Limb (tissue), 2 donors: ENCODE data around the gene C1orf74.
"Not testable (repeated sequence)": the region's sequence is repeated elsewhere in the genome, so short reads cannot be mapped to it uniquely, and the experiment has no call there.

Experiments used
- DNase-seq, 2 donors: peaks; one replicate each; pipeline ENCODE4 v3.0.0-alpha.2; 2016; ENCODE audit errors: extremely low spot score in 2 of 2

The C1orf74 gene

GRCh38 chr1:209805875-209806760, 21.8 kb upstream of the C1orf74 start, which contains the start of gene IRF6:
Gene IRF6 (minus strand): TSS chr1:209806142. CDS start chr1:209801413, 4,729 bp downstream.
- peak; percentile 34 to 83 for DNase-seq

- DNase-seq = no peak
Measured at GRCh38 chr1:209805341-209805781, 21.0 kb upstream of the C1orf74 start.

DNA sequence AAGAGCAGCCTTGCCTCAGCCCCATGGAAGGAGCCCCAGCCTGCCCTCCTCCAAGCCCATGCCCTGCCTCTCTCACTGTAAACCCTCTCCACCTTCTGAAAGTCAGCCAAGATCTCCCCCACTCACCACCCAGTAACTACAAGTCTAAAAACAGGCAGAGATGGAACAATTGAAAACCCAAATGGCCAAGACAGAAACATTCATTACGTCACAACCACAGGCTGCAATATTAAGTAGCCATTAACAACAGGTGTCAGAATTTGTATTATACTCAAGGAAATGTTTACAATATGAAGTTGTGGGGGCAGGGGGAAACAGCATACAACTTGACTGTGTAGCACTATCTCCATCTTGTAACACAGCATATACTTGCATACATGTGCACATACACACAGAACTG, 19.2 kb upstream of the C1orf74 start:
- DNase-seq = no peak

GRCh38 chr1:209802780-209803152, 18.4 kb upstream of the C1orf74 start:
- no peak for DNase-seq

DNA sequence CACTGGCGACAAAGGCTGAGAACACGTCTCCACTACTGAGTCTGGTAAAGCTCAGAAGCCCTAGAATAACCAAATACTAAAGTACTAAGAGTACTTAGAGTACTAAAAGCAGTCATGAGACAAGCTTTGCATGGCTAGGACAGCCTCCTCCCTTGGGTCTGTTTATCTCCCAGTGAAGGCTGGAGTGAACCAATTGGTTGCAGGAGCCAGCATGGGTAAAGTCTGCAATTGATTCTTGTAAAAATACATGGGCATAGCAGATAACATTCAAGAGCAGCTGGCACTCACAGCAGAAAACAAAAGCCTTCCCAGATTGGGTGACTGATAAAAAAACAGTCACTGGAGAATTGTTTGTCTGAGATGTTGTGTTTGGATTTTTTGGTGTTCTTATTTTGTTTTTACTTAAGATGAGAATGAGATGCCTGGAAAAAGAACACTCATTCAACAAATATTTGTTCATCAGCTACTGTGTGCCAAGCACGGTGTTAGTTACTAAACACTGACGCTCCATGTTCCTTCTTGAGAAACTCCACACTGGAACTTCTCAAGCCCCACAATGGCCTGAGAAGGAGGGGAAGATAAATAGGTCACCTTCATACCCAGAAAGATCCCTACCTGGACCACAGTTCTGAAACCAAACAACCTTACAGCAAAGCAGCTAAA, 17.9 kb upstream of the C1orf74 start:
- DNase-seq = no peak

DNA sequence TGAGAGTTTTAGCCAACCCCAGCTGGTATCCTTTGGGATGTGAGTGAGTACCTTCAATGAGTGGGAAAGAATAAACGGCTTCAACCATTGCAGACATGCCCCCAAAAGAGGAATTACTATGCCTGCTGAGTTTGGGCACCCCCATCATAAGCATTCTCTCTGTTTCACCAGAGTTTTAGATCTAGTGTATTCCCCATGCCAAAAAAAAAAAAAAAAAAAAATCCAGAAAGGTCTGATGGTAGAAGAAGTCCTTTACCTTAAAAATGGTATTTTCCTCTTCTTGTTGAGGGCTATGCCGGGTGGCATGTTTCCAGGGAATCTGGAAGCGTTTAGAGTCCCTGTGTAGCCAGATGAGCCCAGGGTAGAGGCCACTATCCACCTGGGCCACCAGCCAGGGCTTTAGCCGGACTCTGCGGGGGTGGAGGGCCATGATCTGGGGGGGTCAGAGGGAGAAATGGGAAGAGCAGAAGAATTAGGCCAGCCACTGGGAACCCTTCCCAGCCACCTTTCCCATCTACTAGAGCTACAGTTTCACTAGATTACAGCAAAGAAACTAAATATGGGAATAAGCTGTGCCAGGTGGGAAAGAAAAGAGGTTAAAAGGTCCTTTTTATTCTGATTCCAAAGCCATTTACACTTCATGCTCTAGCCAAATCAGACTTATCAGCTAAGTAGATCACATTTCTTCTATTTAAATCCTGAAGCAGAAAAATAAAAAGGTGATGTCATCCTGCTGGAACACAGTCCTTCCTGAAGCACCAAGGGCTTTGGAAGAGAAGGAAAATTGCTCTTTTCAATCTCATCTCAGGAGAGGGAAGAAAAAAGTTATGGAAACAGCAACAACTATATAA, 16.9 kb upstream of the C1orf74 start:
- DNase-seq = peak in 1 of 2 donors; percentile 38

DNA sequence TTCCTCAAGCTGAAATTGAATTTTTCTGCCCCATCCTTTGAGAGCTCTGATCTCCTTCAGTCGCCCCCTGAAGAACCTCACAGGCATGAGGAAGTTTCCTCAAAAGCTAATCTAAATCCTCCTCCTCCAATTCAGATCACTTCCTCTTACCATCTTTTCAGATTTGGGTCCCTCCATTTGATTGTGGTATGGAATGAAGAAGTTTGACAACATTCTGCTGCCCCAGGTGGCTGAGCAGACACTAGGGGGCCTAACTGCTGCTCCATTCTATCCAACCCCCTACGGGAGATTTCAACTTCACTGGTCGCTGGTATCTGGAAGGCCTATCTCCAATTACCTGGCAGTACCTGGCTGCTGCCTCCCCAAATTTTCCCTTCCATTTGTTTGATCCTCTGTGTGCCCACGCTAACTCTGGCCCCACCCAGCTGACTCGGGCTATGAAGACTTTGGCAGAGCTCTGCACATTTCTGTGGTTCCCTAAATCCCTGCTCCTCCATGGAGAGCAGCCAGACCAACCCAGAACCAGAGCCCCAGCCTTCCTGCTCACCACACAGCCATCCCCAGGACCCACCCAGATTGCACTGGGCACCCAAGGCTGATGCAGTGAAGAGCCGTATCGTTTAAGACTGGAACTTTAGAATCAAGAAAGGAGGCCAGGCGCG, 13.8 kb upstream of the C1orf74 start:
- no peak for DNase-seq

GRCh38 chr1:209793711-209794110, 9.4 kb upstream of the C1orf74 start:
- not testable (repeated sequence) for DNase-seq

DNA sequence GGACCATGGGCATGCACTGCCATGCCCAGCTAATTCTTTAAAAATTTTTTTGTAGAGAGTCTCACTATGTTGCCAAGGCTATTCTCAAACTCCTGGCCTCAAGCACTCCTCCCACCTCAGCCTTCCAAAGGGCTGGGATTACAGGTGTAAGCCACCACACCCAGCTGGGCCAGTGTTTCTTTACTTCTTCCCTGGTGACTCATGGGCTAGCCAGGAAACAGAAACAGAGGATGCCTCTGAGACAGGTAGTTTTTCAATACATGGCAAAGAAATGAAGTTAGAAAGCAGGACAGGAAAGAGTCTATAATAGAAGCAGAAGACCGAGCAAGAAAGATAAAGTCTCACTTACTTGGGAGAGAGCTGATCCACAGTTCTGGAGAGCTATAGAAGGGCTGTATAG, 7.6 kb upstream of the C1orf74 start:
- DNase-seq = no peak

DNA sequence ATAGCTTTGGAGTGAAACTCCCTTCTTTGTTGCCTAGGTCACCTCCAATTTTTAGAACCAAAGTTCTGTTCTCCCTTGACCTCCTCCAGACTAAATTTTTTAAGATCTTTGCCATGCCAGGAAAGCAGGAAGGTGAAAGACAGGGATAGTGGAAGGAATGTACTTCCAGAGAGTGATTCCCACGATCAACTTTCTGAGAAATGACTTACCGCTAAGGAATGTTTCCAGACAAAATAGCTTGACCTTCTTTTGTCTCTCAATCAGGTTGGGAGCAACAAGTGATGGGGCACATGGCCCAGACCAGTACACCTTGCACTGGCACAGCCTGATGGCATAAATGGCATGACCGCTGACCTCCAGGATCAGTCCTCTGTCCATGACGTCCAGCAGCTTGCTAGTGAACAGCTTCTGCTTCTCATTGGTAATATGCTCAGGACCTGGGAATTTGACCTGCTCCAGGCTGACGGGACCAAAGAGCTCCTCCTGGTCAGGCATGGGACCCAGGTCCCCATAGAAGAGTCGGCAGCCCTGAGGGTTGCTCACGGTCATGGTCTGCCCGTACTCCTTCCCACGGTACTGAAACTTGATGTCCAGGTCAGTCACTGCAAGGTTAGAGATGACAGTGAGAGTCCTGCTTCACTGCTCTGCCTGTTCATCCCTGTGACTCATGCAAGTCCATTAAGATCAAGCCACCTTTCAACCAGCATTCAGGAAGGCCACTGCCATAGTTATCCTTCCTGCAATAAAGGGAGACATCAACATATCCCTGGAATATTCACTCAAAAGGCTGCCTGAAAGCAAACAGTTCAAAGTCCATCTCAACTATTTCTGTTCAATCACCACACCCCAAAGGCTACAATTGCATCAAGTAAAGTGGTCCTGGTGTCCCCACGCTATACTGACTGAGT, 6.2 kb upstream of the C1orf74 start:
- DNase-seq = no peak

- DNase-seq = no peak
Measured at GRCh38 chr1:209789245-209789644, 4.9 kb upstream of the C1orf74 start.

DNA sequence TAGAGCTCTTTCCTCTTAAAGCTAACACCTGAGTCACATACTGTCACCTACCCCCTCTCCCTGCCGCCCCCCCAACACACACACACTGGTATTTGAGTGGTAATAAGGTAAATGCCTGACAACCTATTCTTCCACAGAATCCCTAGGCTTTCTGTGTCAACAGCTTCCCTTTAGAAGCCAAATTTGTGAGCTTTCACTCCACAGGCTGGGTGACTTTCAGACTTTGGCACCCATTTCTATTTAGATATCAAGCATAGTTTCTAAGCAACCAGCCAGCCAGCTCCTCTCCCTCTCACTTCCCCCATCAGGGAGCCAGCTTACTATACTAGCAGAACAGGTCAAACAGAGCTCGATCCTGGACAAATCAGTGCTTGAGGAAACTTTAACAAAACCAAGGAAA, 3.2 kb upstream of the C1orf74 start:
- no peak for DNase-seq

GRCh38 chr1:209786146-209786545, 1.8 kb upstream of the C1orf74 start:
- no peak for DNase-seq

- DNase-seq = no peak
Measured at GRCh38 chr1:209785592-209785991, 1.2 kb upstream of the C1orf74 start.

DNA sequence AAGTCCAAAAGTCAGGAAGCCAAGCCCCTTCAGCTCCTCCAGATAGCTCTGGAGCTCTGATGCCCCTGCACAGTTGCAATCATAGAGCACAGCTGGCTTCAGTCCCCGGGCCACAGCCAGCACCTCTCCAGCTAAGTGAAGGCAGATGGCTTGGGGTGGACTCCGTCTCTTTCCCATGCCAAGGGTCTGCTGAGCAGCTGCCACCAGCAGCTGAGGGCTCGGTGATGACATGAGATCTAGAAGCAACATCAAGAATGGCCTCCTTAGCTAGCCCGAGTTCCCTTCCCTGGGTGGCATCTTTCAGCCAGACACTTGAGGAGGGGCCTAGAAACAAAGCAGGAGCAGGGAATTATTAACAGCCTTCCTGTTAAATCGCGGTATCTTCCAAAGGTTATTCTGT, 973 bp downstream of the C1orf74 start:
- DNase-seq = no peak

- no peak for DNase-seq
Measured at GRCh38 chr1:209780268-209780667, 4.1 kb downstream of the C1orf74 start.

DNA sequence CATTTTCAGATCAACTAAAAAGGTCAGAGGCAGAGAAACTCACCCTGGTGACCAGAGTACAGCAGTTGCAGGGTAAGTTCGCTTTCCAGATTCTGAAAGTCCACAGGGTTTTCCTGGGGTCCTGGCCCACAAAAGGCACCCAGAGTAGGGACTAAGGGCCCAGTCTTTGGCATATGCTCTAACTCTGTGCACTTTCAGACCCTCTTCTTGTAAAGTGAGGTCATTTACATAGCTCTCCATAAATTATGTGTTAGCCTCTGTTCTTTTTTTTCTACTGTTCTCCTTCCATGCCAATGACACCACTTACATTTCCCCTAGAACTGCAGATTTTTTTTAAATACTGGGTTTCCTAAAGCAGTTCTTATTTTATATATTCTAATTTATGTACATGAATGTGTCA, 6.3 kb downstream of the C1orf74 start:
- no peak for DNase-seq

DNA sequence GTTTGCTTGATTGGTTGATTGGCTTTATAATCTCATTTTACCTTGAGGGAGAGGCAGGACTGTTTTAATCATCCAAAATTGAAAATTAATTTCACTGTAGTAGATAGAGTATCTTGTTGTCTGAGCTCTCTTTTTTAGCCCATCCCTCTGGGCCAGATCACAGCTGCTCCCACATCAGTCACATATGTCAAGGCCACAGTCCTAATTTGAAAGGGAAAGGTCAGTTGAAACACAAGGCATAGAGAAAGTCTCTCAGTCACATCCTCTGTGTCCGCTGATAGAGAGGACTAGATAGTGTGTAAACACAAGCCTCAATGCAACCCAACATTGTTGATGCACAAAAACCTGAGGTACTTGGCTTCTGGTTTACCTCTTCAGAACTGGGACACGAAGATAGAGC, 6.8 kb downstream of the C1orf74 start:
- no peak for DNase-seq

DNA sequence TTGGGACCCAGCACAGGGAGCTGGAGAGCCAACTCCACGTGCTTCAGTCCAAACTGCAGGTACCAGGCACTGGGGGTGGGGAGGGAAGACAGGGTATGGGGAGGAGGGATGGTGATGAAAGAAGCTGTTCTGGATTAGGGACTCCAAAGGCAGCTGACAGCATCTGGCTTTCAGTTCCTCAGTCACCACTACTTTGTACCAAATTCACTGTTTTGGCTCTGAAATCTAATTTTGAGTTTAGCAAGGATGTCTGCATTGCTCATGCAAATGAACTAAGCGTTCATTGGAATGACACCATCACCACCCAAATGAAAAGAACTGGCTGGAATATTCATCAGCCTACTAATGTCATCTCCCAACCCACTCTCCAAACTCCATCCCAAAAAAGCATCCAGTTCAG, 8.7 kb downstream of the C1orf74 start:
- no peak for DNase-seq

GRCh38 chr1:209774592-209774991, 9.8 kb downstream of the C1orf74 start:
- no peak for DNase-seq
